Liver (tissue), 9 donors: ENCODE results near the gene ELL2. TPM values are rescaled to one million over a fixed set of nuclear protein-coding genes. Genes with fewer than 3 reads are reported as not detected.

Experiments used
- DNase-seq: peaks from one replicate; pipeline ENCODE4 v3.0.0-alpha.2; 2017; ENCODE audit warnings: low spot score
- H3K27ac ChIP-seq, 2 donors: one replicate each; pipeline ENCODE4 v1.7.0; 2013; ENCODE audit warnings: inconsistent platforms in 2 of 2, low read length in 2 of 2, control low read depth in 1 of 2, low read depth in 1 of 2, mild to moderate bottlenecking in 1 of 2
- H3K27me3 ChIP-seq, 4 donors: one replicate each; pipeline versions ENCODE4 v1.6.1 to v1.7.0; 2013; ENCODE audit warnings: low read length in 3 of 4, inconsistent platforms in 1 of 4, mild to moderate bottlenecking in 1 of 4, moderate library complexity in 1 of 4; ENCODE audit not compliant: control insufficient read depth in 4 of 4, insufficient read depth in 4 of 4
- H3K36me3 ChIP-seq, 4 donors: one replicate each; pipeline versions ENCODE4 v1.6.1 to v1.7.0; 2013; ENCODE audit warnings: low read length in 3 of 4, mild to moderate bottlenecking in 3 of 4, low read depth in 1 of 4, moderate library complexity in 1 of 4; ENCODE audit not compliant: control insufficient read depth in 4 of 4, insufficient read depth in 3 of 4
- H3K4me1 ChIP-seq, 4 donors: one replicate each; pipeline versions ENCODE4 v1.6.1 to v1.7.0; 2013; ENCODE audit warnings: low read length in 3 of 4, mild to moderate bottlenecking in 3 of 4, moderate library complexity in 1 of 4; ENCODE audit not compliant: control insufficient read depth in 4 of 4, insufficient read depth in 4 of 4
- H3K4me3 ChIP-seq, 3 donors: one replicate each; pipeline versions ENCODE4 v1.6.1 to v1.7.0; 2013; ENCODE audit warnings: low read length in 3 of 3, control low read depth in 1 of 3, low read depth in 1 of 3, mild to moderate bottlenecking in 1 of 3
- H3K9ac ChIP-seq, 2 donors: one replicate each; pipeline ENCODE4 v1.7.0; 2013; ENCODE audit warnings: low read length in 2 of 2, mild to moderate bottlenecking in 2 of 2, moderate library complexity in 2 of 2, control low read depth in 1 of 2, low read depth in 1 of 2
- H3K9me3 ChIP-seq, 4 donors: one replicate each; pipeline versions ENCODE4 v1.6.1 to v1.7.0; 2013; ENCODE audit warnings: low read length in 3 of 4; ENCODE audit not compliant: control insufficient read depth in 4 of 4
- EGR1 ChIP-seq, 2 donors: IDR thresholded peaks; 2 replicates each; pipeline ENCODE4 v1.6.1; 2016 to 2018; ENCODE audit warnings: antibody characterized with exemption in 2 of 2, low read depth in 2 of 2
- FOXA1 ChIP-seq: IDR thresholded peaks from 2 replicates; pipeline ENCODE4 v1.6.1; 2016; ENCODE audit warnings: antibody characterized with exemption
- FOXA2 ChIP-seq: IDR thresholded peaks from 2 replicates; pipeline ENCODE4 v1.6.1; 2016; ENCODE audit warnings: antibody characterized with exemption
- GABPA ChIP-seq, 2 donors: IDR thresholded peaks in 1 of 2; conservative IDR thresholded peaks in 1 of 2; 2 replicates each; pipeline ENCODE4 v1.6.1; 2016; ENCODE audit warnings: antibody characterized with exemption in 2 of 2, mild to moderate bottlenecking in 1 of 2, moderate library complexity in 1 of 2
- HNF4A ChIP-seq, 2 donors: conservative IDR thresholded peaks; 2 replicates each; pipeline ENCODE4 v1.6.1; 2016; ENCODE audit warnings: antibody characterized with exemption in 2 of 2, mild to moderate bottlenecking in 2 of 2
- HNF4G ChIP-seq: IDR thresholded peaks from 2 replicates; pipeline ENCODE4 v1.6.1; 2016; ENCODE audit warnings: antibody characterized with exemption
- JUND ChIP-seq, 2 donors: IDR thresholded peaks; 2 replicates each; pipeline ENCODE4 v1.6.1; 2016; ENCODE audit warnings: antibody characterized with exemption in 2 of 2
- NR2F2 ChIP-seq: IDR thresholded peaks from 2 replicates; pipeline ENCODE4 v1.6.1; 2016; ENCODE audit warnings: antibody characterized with exemption
- RAD21 ChIP-seq, 2 donors: IDR thresholded peaks; 2 replicates each; pipeline ENCODE4 v1.6.1; 2016; ENCODE audit warnings: antibody characterized with exemption in 2 of 2, mild to moderate bottlenecking in 2 of 2
- RXRA ChIP-seq, 2 donors: IDR thresholded peaks; 2 replicates each; pipeline ENCODE4 v1.6.1; 2017 to 2018; ENCODE audit warnings: antibody characterized with exemption in 2 of 2, mild to moderate bottlenecking in 1 of 2
- SP1 ChIP-seq: IDR thresholded peaks from 2 replicates; pipeline ENCODE4 v1.6.1; 2018; ENCODE audit warnings: antibody characterized with exemption, mild to moderate bottlenecking
- TAF1 ChIP-seq: conservative IDR thresholded peaks from 2 replicates; pipeline ENCODE4 v1.6.1; 2016; ENCODE audit warnings: antibody characterized with exemption, mild to moderate bottlenecking
- YY1 ChIP-seq: IDR thresholded peaks from 2 replicates; pipeline ENCODE4 v1.6.1; 2016; ENCODE audit warnings: antibody characterized with exemption, mild to moderate bottlenecking
- WGBS: extraction: QIAGEN DNeasy Blood & Tissue Kit; methylation state at CpG from one replicate; pipeline ENCODE4 v1.1.7; 2013; 5-methylcytosine and 5-hydroxymethylcytosine counted together
- polyA plus RNA-seq, 2 donors: library from polyadenylated mRNA; stranded (reverse) in 1 of 2; unstranded in 1 of 2; fragments of 200-250 nt in 1 of 2; fragments of >200 nt in 1 of 2; fragmentation: Nextera tagmentation in 1 of 2; extraction: Ambion mirVana in 1 of 2; gene quantifications; one replicate each; pipeline versions ENCODE4 v1.2.1 to v1.2.3, GENCODE V29; 2013 to 2015
- total RNA-seq, 2 donors: library from RNA; depleted of rRNA; stranded (reverse); fragments of >200 nt; gene quantifications; one replicate each; pipeline ENCODE4 v1.2.3, GENCODE V29; 2014
- TF ChIP-seq, protein P1 (sequence below): IDR thresholded peaks from 2 replicates; pipeline ENCODE4 v1.6.1; 2016; ENCODE audit warnings: antibody characterized with exemption
- TF ChIP-seq, protein P2 (sequence below): IDR thresholded peaks from 2 replicates; pipeline ENCODE4 v1.6.1; 2016; ENCODE audit warnings: antibody characterized with exemption, mild to moderate bottlenecking
- TF ChIP-seq, protein P3 (sequence below): fragments of 150-350 bp; IDR thresholded peaks from 2 replicates; pipeline ENCODE4 v1.5.1; 2017; ENCODE audit warnings: improper control_type of control experiment, low read depth, low read length; ENCODE audit not compliant: missing input control
- TF ChIP-seq, protein P4 (sequence below): IDR thresholded peaks from 2 replicates; pipeline ENCODE4 v1.6.1; 2016; ENCODE audit warnings: antibody characterized with exemption
- donor health status: healthy.
- donor health status: healthy.
- donor health status: healthy.
- donor health status: healthy.
- donor health status: healthy.

Gene ELL2
- total and polyA plus RNA-seq, 4 donors: 21.0 to 64.5 (median 45.9) TPM

DNA sequence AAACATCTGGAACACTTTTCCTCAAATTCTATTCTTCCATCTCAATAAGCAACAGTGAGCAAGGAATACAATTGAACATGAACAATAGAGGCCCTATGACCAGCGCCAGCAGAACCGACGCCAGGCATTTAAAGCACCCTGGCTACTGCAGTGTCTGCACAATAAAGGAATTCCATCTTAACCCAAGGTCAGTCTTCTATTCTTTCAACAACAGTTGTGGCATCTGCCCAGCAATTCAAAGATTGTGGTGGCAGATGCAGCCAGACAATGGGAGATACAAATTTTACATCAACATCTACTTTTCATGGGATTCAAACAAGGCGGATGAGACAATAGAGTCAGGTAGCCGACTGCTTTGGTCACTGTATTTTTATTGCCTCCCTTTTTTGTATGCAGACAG lies 65.9 kb downstream of the ELL2 start (continued):
- TF ChIP-seq, protein P1, sequence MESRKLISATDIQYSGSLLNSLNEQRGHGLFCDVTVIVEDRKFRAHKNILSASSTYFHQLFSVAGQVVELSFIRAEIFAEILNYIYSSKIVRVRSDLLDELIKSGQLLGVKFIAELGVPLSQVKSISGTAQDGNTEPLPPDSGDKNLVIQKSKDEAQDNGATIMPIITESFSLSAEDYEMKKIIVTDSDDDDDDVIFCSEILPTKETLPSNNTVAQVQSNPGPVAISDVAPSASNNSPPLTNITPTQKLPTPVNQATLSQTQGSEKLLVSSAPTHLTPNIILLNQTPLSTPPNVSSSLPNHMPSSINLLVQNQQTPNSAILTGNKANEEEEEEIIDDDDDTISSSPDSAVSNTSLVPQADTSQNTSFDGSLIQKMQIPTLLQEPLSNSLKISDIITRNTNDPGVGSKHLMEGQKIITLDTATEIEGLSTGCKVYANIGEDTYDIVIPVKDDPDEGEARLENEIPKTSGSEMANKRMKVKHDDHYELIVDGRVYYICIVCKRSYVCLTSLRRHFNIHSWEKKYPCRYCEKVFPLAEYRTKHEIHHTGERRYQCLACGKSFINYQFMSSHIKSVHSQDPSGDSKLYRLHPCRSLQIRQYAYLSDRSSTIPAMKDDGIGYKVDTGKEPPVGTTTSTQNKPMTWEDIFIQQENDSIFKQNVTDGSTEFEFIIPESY: no peak
- no peak for TF ChIP-seq FOXA2

DNA sequence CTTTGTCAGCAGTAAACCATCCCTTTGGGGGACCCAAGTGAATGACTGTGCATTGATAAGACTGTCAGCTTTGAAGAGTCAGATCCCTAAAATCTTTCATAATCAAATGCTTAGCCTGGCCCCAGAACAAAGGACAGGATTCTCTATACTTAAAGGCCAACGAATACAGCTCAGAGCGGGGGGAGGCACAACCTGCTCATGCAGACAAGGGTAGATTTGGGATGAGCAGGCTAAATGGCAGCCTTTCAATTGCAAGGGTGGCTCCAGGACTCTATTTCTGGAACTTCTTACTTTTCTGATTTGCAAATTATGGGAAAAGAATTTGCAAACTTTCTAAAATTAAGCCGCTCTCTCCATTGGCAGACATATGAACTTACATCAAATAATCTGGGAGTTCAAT lies 66.4 kb downstream of the ELL2 start:
- no peak overlapping the region for H3K4me3 ChIP-seq
- 74% methylated on average over 3 of the region's 3 CpGs for WGBS
- no peak overlapping the region for H3K27ac ChIP-seq
- H3K27me3 ChIP-seq: no peaks in the 10 kb centered on the region
- TF ChIP-seq RXRA (IDR thresholded peaks at IDR 0.05): no peak
- TF ChIP-seq TAF1: no peak
- no peak for TF ChIP-seq SP1
- no peak for TF ChIP-seq NR2F2
- TF ChIP-seq HNF4G: no peak
- no peak for TF ChIP-seq JUND (IDR thresholded peaks at IDR 0.05)
- TF ChIP-seq, protein P2, sequence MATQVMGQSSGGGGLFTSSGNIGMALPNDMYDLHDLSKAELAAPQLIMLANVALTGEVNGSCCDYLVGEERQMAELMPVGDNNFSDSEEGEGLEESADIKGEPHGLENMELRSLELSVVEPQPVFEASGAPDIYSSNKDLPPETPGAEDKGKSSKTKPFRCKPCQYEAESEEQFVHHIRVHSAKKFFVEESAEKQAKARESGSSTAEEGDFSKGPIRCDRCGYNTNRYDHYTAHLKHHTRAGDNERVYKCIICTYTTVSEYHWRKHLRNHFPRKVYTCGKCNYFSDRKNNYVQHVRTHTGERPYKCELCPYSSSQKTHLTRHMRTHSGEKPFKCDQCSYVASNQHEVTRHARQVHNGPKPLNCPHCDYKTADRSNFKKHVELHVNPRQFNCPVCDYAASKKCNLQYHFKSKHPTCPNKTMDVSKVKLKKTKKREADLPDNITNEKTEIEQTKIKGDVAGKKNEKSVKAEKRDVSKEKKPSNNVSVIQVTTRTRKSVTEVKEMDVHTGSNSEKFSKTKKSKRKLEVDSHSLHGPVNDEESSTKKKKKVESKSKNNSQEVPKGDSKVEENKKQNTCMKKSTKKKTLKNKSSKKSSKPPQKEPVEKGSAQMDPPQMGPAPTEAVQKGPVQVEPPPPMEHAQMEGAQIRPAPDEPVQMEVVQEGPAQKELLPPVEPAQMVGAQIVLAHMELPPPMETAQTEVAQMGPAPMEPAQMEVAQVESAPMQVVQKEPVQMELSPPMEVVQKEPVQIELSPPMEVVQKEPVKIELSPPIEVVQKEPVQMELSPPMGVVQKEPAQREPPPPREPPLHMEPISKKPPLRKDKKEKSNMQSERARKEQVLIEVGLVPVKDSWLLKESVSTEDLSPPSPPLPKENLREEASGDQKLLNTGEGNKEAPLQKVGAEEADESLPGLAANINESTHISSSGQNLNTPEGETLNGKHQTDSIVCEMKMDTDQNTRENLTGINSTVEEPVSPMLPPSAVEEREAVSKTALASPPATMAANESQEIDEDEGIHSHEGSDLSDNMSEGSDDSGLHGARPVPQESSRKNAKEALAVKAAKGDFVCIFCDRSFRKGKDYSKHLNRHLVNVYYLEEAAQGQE: no peak
- TF ChIP-seq, protein P3, sequence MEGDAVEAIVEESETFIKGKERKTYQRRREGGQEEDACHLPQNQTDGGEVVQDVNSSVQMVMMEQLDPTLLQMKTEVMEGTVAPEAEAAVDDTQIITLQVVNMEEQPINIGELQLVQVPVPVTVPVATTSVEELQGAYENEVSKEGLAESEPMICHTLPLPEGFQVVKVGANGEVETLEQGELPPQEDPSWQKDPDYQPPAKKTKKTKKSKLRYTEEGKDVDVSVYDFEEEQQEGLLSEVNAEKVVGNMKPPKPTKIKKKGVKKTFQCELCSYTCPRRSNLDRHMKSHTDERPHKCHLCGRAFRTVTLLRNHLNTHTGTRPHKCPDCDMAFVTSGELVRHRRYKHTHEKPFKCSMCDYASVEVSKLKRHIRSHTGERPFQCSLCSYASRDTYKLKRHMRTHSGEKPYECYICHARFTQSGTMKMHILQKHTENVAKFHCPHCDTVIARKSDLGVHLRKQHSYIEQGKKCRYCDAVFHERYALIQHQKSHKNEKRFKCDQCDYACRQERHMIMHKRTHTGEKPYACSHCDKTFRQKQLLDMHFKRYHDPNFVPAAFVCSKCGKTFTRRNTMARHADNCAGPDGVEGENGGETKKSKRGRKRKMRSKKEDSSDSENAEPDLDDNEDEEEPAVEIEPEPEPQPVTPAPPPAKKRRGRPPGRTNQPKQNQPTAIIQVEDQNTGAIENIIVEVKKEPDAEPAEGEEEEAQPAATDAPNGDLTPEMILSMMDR: no peak
- TF ChIP-seq GABPA (IDR thresholded peaks at IDR 0.05 in 1 of 2, conservative IDR thresholded peaks at IDR 0.05 in 1 of 2): no peak
- no peak for TF ChIP-seq RAD21 (IDR thresholded peaks at IDR 0.05)
- no peak for TF ChIP-seq YY1
- TF ChIP-seq HNF4A (conservative IDR thresholded peaks at IDR 0.05): no peak
- TF ChIP-seq FOXA1: no peak
- TF ChIP-seq, protein P4, sequence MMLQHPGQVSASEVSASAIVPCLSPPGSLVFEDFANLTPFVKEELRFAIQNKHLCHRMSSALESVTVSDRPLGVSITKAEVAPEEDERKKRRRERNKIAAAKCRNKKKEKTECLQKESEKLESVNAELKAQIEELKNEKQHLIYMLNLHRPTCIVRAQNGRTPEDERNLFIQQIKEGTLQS: no peak
- no peak for TF ChIP-seq EGR1 (IDR thresholded peaks at IDR 0.05; ENCODE audit: low read depth in 2 of 2)
- no peak for TF ChIP-seq FOXA2
- no peaks in the 10 kb centered on the region for H3K9me3 ChIP-seq
- H3K4me1 ChIP-seq: peaks cover 0 to 23% (median 6%) of the 10 kb centered on the region in 4 donors
- no peak for DNase-seq
- peaks cover 9 to 82% (median 66%) of the 10 kb centered on the region in 4 donors for H3K36me3 ChIP-seq
- H3K9ac ChIP-seq: no peak overlapping the region
